GM12875 (cell line): ENCODE results near the gene MARVELD1.
"Not testable (repeated sequence)": the region's sequence is repeated elsewhere in the genome, so short reads cannot be mapped to it uniquely, and the experiment has no call there.

Source experiments
- H3K4me3 ChIP-seq: one replicate; pipeline ENCODE4 v1.5.1; 2011; ENCODE audit warnings: low read depth, low read length, control low read depth
- TF ChIP-seq, protein P1 (sequence below): IDR thresholded peaks from 2 replicates; pipeline ENCODE4 v1.5.1; 2011; ENCODE audit warnings: low read depth, mild to moderate bottlenecking, control low read depth, inconsistent platforms, low read length, moderate library complexity, borderline replicate concordance; ENCODE audit not compliant: insufficient read depth

The MARVELD1 gene

DNA sequence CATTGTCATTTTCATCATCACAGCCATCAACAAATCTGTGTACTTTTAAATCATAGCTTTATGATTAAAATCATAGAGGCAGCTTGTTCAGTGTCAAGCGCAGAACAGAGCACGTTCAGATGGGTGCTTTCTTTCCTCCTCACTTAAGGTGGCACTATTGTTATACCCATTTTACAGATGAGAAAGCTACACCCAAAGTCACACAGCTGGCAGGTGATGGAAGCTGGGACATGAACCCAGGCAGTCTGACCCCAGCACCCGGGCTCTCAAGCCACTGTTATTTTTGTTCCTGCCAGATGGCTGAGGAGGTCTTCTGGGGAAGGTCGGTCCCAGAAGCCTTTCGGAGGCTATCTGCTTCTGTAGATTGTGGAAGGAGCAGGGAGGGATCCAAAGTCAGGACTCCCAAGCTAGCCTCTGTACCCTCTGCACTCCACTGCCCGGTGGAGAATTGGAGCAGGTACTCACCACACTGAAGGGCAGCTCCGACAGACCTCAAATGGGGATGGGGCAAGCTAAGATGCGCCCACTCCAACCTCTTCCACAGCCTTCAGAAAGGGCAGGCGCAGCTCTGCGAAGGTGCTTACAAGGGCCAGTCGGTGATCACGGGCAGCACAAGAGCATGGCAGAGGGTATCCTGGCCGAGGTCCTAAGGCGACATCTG lies 27.1 kb upstream of the MARVELD1 start:
- H3K4me3 ChIP-seq, result peak overlapping the region; percentile 35
- TF ChIP-seq, protein P1, sequence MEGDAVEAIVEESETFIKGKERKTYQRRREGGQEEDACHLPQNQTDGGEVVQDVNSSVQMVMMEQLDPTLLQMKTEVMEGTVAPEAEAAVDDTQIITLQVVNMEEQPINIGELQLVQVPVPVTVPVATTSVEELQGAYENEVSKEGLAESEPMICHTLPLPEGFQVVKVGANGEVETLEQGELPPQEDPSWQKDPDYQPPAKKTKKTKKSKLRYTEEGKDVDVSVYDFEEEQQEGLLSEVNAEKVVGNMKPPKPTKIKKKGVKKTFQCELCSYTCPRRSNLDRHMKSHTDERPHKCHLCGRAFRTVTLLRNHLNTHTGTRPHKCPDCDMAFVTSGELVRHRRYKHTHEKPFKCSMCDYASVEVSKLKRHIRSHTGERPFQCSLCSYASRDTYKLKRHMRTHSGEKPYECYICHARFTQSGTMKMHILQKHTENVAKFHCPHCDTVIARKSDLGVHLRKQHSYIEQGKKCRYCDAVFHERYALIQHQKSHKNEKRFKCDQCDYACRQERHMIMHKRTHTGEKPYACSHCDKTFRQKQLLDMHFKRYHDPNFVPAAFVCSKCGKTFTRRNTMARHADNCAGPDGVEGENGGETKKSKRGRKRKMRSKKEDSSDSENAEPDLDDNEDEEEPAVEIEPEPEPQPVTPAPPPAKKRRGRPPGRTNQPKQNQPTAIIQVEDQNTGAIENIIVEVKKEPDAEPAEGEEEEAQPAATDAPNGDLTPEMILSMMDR, result no peak

DNA sequence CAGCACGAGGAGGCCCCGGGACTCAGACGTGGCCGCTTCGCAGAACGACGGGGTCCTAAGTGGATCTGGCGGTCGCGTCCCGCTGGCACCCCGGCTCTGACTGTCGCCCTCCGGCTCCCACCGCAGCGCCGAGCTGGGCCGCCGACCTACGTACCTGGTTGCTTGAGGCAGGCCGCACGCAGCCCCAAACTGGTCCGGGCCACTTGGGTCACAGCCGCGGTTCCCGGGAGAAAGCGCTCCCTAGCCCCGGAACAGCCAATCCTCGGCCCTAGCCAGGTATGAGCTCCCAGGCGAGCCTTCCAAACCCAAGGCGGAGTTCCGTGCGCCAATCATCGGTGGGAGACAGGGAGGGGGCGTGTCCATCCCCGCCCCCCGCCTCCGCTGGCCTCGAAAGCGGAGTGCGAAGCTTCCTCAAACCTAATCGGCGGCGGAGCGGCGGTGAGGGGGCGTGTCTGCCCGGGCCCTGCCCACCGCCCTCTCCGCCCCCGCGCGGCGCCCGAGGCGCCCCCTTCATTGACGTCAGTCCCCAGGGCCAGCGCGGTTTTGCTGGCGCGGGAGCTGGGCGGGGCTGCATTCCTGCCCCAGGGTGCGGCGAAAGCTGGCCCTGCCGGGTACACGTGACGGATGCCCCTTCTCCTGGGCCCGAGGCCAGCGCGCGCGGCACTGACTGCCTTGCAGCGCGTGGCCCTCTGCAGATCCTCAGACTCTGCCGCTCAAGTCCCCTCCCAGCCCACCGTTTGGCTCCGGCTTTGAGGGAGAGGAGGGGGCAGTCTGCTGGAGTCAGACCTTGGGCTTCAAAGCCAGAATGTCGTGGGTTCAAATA lies 26.4 kb upstream of the MARVELD1 start, which contains the start of gene AVPI1:
AVPI1 (minus strand) TSS at position 280 of the 823 bp plus-strand sequence. CDS start 7,336 bp downstream, outside the sequence.
- H3K4me3 ChIP-seq, result peak within 1 kb of the TSS; percentile 35
- TF ChIP-seq, protein P1, result no peak

- TF ChIP-seq, protein P1, result no peak
- H3K4me3 ChIP-seq, result no peak overlapping the region
Observed at GRCh38 chr10:97687785-97688781, 25.4 kb upstream of the MARVELD1 start.

GRCh38 chr10:97689559-97690020 lies 23.9 kb upstream of the MARVELD1 start:
- no peak overlapping the region for H3K4me3 ChIP-seq
- TF ChIP-seq, protein P1, result no peak

DNA sequence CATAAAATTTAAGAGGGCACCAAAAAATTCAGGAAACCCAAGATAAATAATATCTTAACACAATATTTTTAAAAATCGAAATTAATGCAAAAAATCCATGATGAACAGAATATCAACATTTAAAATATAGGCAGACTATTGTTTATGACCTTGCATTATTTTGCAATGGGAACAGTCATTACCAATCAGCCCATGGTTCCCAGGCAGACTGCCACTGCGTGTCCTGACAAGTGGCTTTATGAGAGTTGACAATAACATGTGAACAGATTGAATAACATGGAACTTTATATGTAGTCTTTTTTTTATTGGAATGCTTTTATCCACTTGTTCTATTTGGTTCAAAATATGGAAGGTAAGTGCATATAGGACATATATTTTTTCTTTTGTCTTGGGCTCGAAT lies 23.4 kb upstream of the MARVELD1 start:
- no peak overlapping the region for H3K4me3 ChIP-seq
- TF ChIP-seq, protein P1, result no peak

DNA sequence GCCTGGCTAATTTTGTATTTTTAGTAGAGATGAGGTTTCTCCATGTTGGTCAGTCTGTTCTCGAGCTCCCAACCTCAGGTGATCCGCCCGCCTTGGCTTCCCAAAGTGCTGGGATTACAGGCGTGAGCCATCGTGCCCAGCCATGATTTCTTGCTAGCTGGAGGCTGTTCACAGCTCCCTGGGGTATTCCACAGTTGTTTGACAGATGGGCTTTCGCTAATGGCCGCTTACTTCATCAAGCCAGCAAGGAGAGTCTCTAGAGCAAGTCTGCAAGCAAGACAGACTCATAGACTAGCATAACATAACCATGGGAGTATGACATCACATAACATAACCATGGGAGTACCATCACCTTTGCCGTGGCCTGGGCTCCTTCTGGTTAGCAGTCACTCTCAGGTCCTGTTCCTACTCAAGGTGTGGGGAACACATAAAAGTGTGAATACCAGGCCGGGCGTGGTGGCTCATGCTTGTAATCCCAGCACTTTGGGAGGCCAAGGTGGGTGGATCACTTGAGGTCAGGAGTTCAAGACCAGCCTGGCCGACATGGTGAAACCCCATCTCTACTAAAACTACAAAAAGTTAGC lies 15.4 kb upstream of the MARVELD1 start:
- H3K4me3 ChIP-seq, result not testable (repeated sequence)

GRCh38 chr10:97701438-97702069 lies 12.0 kb upstream of the MARVELD1 start:
- TF ChIP-seq, protein P1, result peak; percentile 90

More at GRCh38 chr10:97701438-97702069, 12.0 kb upstream of the MARVELD1 start:
- no peak overlapping the region for H3K4me3 ChIP-seq
